ENCODE data around the gene FUT7.

GRCh38 chr9:137070906-137071275 is 39.0 kb upstream of the FUT7 start:
- TF ChIP-seq, protein P1, sequence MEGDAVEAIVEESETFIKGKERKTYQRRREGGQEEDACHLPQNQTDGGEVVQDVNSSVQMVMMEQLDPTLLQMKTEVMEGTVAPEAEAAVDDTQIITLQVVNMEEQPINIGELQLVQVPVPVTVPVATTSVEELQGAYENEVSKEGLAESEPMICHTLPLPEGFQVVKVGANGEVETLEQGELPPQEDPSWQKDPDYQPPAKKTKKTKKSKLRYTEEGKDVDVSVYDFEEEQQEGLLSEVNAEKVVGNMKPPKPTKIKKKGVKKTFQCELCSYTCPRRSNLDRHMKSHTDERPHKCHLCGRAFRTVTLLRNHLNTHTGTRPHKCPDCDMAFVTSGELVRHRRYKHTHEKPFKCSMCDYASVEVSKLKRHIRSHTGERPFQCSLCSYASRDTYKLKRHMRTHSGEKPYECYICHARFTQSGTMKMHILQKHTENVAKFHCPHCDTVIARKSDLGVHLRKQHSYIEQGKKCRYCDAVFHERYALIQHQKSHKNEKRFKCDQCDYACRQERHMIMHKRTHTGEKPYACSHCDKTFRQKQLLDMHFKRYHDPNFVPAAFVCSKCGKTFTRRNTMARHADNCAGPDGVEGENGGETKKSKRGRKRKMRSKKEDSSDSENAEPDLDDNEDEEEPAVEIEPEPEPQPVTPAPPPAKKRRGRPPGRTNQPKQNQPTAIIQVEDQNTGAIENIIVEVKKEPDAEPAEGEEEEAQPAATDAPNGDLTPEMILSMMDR (IDR thresholded peaks at IDR 0.05), result no peak
- TF ChIP-seq POLR2A (IDR thresholded peaks at IDR 0.05), result no peak

All from lower leg skin (tissue), 3 donors.